Activated T-cell treated with anti-CD3 and anti-CD28 coated beads for 24 hours (primary cell): ENCODE results near the gene TTLL11.

Experiments used
- DNase-seq: peaks from one replicate; pipeline ENCODE4 v3.0.0-alpha.2; 2020; ENCODE audit warnings: low read depth

Gene TTLL11

GRCh38 chr9:121852651-121853616 is 240.2 kb downstream of the TTLL11 start:
- no peak for DNase-seq

- no peak for DNase-seq
These were observed 240.9 kb downstream of the TTLL11 start for GRCh38 chr9:121852241-121852640.

GRCh38 chr9:121851641-121852091 is 241.4 kb downstream of the TTLL11 start:
- no peak for DNase-seq

- no peak for DNase-seq
These were observed 242.7 kb downstream of the TTLL11 start for GRCh38 chr9:121850366-121850765.

GRCh38 chr9:121849554-121849953 is 243.6 kb downstream of the TTLL11 start:
- no peak for DNase-seq

GRCh38 chr9:121844562-121844961 is 248.5 kb downstream of the TTLL11 start:
- DNase-seq = no peak

GRCh38 chr9:121844098-121844497 is 249.0 kb downstream of the TTLL11 start:
- no peak for DNase-seq

- DNase-seq = no peak
These were observed 250.5 kb downstream of the TTLL11 start for GRCh38 chr9:121842612-121842978.

GRCh38 chr9:121841771-121842611 is 251.1 kb downstream of the TTLL11 start:
- no peak for DNase-seq

- DNase-seq = no peak
These were observed 252.0 kb downstream of the TTLL11 start for GRCh38 chr9:121840838-121841760.

- no peak for DNase-seq
These were observed 253.2 kb downstream of the TTLL11 start for GRCh38 chr9:121839726-121840500.

- no peak for DNase-seq
These were observed 254.1 kb downstream of the TTLL11 start for GRCh38 chr9:121838746-121839669.

- no peak for DNase-seq
These were observed 255.8 kb downstream of the TTLL11 start for GRCh38 chr9:121837113-121837961.

- no peak for DNase-seq
These were observed 256.7 kb downstream of the TTLL11 start for GRCh38 chr9:121836366-121836885.

- no peak for DNase-seq
These were observed 257.3 kb downstream of the TTLL11 start for GRCh38 chr9:121835587-121836365.

- DNase-seq = no peak
These were observed 260.0 kb downstream of the TTLL11 start for GRCh38 chr9:121833061-121833460.

- DNase-seq = no peak
These were observed 261.2 kb downstream of the TTLL11 start for GRCh38 chr9:121831869-121832268.
